PC-9 (cell line): ENCODE data around the gene SRGAP3.

ENCODE experiments used
- CTCF ChIP-seq: fragments of 200-600 bp; sonication (generic); conservative IDR thresholded peaks from 2 replicates; pipeline ENCODE4 v1.6.1; 2017; ENCODE audit warnings: mixed run types, antibody characterized with exemption, mild to moderate bottlenecking, moderate library complexity
- EZH2 ChIP-seq: fragments of 200-600 bp; sonication (generic); IDR thresholded peaks from 2 replicates; pipeline ENCODE4 v1.8.0; 2017; ENCODE audit warnings: antibody characterized with exemption, low read depth

- no peak for TF ChIP-seq CTCF
- no peak for TF ChIP-seq EZH2
Measured at GRCh38 chr3:9019259-9019961, 230.0 kb downstream of the SRGAP3 start.
